ENCODE data around the gene SLC15A1.

Gene SLC15A1

GRCh38 chr13:98751861-98752466 is 508 bp downstream of the SLC15A1 start:
- DNase-seq (ENCODE audit: low read depth in 3 of 3, low spot score in 1 of 3), result no peak

GRCh38 chr13:98751367-98751782 is 1.1 kb downstream of the SLC15A1 start:
- DNase-seq (ENCODE audit: low read depth in 3 of 3, low spot score in 1 of 3), result no peak

DNA sequence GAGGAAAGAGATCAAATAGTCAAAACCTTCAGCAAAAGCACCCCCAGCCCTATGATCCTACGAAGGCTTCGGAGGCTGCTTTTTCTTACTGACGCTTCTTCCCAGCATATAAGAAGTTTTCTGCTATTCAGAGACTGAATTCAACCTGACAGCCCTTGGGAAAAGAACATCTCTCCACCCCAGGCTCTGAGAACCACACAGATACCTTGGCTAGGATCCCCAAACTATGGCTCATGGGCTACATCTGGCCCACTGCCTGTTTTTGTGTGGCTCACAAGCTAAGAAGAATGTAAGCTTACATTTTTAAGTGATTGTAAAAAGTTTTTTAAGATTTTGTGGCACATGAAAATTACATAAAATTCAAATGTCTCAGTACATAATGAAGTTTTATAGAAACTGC is 3.0 kb downstream of the SLC15A1 start:
- no peak for DNase-seq (ENCODE audit: low read depth in 3 of 3, low spot score in 1 of 3)

- DNase-seq (ENCODE audit: low read depth in 3 of 3, low spot score in 1 of 3), result no peak
Measured at GRCh38 chr13:98746968-98747367, 5.5 kb downstream of the SLC15A1 start.

GRCh38 chr13:98743377-98743776 is 9.1 kb downstream of the SLC15A1 start:
- no peak for DNase-seq (ENCODE audit: low read depth in 3 of 3, low spot score in 1 of 3)

DNA sequence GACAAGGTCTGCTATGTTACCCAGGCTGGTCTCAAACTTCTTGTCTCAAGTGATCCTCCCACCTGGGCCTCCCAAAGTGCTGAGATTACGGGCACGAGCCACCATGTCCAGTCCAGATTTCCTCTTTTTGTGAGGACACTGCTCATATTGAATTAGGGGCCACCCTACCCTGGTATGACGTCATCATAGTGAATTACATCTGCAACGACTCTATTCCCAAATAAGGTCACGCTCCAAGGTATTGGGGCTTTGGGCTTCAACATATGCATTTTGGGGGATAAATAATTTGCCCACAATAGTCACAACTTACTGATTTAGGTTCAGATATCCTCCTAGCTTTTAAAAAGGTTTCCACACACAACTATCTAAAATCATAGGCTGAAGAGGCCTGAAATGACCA is 9.5 kb downstream of the SLC15A1 start:
- no peak for DNase-seq (ENCODE audit: low read depth in 3 of 3, low spot score in 1 of 3)

- DNase-seq (ENCODE audit: low read depth in 3 of 3, low spot score in 1 of 3), result no peak
Measured at GRCh38 chr13:98741741-98742435, 10.6 kb downstream of the SLC15A1 start.

DNA sequence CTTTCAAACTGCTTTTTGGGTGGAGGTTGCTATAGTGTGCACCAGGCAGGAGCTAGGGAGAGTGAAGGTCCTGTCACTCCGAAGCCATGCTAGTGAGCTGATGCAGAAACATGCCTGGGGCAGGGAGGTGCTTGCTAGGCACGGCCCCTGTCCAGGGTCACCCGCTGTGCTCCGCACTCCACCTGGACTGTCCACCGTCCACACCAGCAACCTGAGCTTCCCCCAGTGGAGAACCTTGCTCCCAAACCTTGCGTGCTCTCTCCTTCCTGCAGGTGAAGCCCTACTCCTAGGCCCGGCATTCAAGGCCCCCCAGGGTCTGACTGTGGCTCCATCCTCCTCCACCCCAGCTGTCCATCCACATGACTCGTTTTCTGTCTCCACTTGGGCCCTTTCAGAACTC is 12.3 kb downstream of the SLC15A1 start:
- no peak for DNase-seq (ENCODE audit: low read depth in 3 of 3, low spot score in 1 of 3)

GRCh38 chr13:98738993-98739392 is 13.5 kb downstream of the SLC15A1 start:
- DNase-seq (ENCODE audit: low read depth in 3 of 3, low spot score in 1 of 3), result no peak

GRCh38 chr13:98738213-98738612 is 14.3 kb downstream of the SLC15A1 start:
- no peak for DNase-seq (ENCODE audit: low read depth in 3 of 3, low spot score in 1 of 3)

- DNase-seq (ENCODE audit: low read depth in 3 of 3, low spot score in 1 of 3), result no peak
Measured at GRCh38 chr13:98731925-98732324, 20.5 kb downstream of the SLC15A1 start.

DNA sequence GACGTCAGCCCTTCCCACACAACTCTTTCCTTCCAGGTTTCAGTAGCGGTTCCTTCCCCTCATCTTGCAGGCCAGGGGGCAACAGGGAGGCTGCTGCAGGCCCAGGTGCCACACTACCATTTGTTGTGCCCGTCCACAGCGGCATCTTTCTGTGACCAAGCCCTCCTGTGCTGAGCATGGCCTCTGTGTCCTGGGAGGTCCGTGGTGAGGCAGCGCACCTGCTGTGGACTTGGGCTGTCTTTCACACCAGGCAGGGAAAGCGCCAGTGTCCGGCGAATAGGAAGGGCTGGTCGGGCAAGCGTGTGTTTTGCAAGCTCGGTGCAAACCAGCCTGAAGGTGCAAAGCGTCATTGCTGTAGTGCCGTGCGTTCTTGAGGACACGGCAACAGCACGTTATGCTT is 21.4 kb downstream of the SLC15A1 start:
- no peak for DNase-seq (ENCODE audit: low read depth in 3 of 3, low spot score in 1 of 3)

GRCh38 chr13:98730441-98730840 is 22.0 kb downstream of the SLC15A1 start:
- no peak for DNase-seq (ENCODE audit: low read depth in 3 of 3, low spot score in 1 of 3)

DNA sequence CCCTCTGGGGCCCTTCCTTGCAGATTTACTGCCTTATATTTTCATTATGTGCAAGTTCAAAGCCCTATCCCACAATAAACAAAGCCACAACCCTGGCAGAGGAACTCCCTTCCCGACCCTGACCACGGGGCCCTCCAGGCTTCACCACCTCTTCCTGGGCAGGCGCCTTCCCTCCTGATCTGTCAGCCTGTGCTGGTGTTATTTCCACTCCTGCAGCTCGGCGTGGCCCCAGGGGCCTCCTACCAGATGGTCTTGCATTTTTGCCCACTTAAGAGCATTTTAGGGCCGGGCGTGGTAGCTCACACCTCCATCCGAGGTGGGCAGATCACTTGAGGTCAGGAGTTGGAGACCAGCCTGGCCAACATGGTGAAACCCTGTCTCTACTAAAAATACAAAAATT is 22.8 kb downstream of the SLC15A1 start:
- no peak for DNase-seq (ENCODE audit: low read depth in 3 of 3, low spot score in 1 of 3)

DNA sequence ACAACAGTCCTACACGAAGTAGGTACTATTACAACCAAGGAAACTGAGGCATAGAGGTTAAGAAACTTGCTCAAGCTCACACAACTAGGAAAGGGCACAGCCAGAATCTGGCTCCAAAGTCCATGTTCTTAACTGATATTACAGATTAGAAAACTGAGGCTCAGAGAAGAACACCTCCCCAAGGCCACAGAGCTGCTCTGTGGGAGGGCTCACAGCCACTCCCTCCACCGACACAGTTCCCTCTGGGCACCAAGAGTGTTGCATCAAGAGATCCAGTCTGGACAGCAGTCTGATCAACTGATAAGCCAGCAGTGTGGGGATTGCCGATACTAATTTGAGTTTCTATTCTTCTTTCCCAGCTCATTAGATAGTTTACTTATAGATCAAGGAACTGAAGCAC is 29.5 kb downstream of the SLC15A1 start:
- DNase-seq (ENCODE audit: low read depth in 3 of 3, low spot score in 1 of 3), result no peak

- DNase-seq (ENCODE audit: low read depth in 3 of 3, low spot score in 1 of 3), result no peak
Measured at GRCh38 chr13:98721825-98722510, 30.5 kb downstream of the SLC15A1 start.

- no peak for DNase-seq (ENCODE audit: low read depth in 3 of 3, low spot score in 1 of 3)
Measured at GRCh38 chr13:98719527-98720250, 32.8 kb downstream of the SLC15A1 start.

GRCh38 chr13:98717891-98718290 is 34.6 kb downstream of the SLC15A1 start:
- no peak for DNase-seq (ENCODE audit: low read depth in 3 of 3, low spot score in 1 of 3)

DNA sequence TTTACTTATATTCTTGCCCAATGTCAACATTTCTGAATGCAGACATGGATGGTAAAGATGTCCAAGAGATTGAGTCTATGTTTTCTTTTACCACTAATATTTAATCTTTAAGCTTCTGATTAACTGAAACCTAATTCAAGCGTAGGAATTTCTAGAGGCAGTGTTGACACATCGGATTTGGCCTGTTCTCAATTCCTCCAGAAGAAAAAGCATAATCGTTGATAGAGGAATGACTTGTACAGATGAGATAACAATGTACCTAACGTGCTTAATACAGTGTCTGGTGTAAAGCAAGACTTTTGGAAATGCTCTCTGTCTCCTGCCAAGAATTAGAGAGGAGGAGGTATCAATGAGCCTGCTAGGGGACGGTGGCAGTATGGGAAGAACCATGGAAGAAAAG is 35.2 kb downstream of the SLC15A1 start:
- no peak for DNase-seq (ENCODE audit: low read depth in 3 of 3, low spot score in 1 of 3)

GRCh38 chr13:98710521-98710920 is 42.0 kb downstream of the SLC15A1 start:
- no peak for DNase-seq (ENCODE audit: low read depth in 3 of 3, low spot score in 1 of 3)

DNA sequence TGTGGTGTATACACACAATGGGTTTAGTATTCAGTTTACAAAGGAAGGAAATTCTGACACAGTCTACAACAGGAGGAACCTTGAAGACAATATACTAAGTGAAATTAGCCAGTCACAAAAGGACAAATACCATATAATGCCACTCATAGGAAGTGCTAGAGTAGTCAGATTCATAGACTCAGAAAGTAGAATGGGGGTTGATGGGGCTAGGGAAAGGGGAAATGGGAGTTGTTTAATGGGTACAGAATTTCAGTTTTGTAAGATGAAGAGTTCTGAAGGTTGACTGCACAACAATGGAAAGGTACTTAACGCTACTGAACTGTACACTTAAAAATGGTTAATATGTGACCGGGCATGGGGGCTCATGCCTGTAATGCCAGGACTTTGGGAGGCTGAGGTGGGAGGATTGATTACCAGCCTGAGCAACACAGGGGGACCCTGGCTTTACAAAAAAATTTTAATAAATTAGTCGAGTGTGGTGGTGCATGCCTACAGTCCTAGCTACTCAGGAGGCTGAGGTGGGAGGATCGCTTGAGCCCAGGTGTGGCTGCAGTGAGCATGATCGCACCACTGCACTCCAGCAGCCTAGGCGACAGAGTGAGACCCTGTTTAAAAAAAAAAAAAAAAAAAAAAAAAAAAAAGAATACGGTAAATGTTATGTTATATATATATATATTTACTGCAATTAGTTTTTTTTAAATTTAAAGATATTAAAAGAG is 45.0 kb downstream of the SLC15A1 start:
- no peak for DNase-seq (ENCODE audit: low read depth in 3 of 3, low spot score in 1 of 3)
